PC-9 (cell line): ENCODE data around the gene ZBTB7A.

Source experiments
- EZH2 ChIP-seq: fragments of 200-600 bp; sonication (generic); IDR thresholded peaks from 2 replicates; pipeline ENCODE4 v1.8.0; 2017; ENCODE audit warnings: antibody characterized with exemption, low read depth
- TF ChIP-seq, protein P1 (sequence below): fragments of 200-600 bp; sonication (generic); conservative IDR thresholded peaks from 2 replicates; pipeline ENCODE4 v1.6.1; 2017; ENCODE audit warnings: mixed run types, antibody characterized with exemption, mild to moderate bottlenecking, moderate library complexity

DNA sequence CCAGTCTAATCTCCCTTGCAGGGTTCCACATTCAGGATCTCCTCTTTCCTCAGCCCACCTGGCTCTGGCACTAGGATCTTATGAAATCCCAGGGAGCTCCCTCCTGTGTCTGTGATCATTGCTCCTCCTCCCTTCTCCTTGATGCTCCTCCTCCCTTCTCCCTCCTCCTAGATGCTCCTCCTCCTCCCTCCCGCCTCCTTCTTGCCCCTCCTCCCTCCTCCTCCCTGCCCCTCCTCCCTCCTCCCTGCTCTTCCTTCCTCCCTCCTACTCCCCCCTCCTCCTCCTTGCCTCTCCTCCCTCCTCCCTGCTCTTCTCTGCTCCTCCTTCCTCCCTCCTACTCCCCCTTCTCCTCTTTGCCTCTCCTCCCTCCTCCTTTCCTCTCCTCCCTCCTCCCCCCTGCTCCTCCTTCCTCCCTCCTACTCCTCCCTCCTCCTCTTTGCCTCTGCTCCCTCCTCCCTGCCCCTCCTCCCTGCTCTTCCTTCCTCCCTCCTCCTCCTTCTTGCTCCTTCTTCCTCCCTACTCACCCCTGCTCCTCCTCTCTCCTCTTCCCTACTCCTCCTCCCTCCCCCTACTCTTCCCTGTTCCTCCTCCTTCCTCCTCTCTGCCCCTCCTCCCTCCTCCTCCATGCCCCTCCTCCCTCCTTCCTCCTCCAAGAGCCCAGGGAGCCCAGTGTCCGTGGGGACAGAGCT, 14.9 kb upstream of the ZBTB7A start:
- TF ChIP-seq, protein P1, sequence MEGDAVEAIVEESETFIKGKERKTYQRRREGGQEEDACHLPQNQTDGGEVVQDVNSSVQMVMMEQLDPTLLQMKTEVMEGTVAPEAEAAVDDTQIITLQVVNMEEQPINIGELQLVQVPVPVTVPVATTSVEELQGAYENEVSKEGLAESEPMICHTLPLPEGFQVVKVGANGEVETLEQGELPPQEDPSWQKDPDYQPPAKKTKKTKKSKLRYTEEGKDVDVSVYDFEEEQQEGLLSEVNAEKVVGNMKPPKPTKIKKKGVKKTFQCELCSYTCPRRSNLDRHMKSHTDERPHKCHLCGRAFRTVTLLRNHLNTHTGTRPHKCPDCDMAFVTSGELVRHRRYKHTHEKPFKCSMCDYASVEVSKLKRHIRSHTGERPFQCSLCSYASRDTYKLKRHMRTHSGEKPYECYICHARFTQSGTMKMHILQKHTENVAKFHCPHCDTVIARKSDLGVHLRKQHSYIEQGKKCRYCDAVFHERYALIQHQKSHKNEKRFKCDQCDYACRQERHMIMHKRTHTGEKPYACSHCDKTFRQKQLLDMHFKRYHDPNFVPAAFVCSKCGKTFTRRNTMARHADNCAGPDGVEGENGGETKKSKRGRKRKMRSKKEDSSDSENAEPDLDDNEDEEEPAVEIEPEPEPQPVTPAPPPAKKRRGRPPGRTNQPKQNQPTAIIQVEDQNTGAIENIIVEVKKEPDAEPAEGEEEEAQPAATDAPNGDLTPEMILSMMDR = no peak
- TF ChIP-seq EZH2 = no peak
